Epithelial cell of proximal tubule (primary cell): ENCODE data around the gene SNRPD3. TPM values are rescaled to one million over a fixed set of nuclear protein-coding genes. Genes with fewer than 3 reads are reported as not detected.
A peak's percentile ranks its signal among the peaks of the same experiment; 100 is the strongest.
"Not testable (repeated sequence)": the region's sequence is repeated elsewhere in the genome, so short reads cannot be mapped to it uniquely, and the experiment has no call there.

Experiments used
- DNase-seq: peaks from one replicate; pipeline ENCODE4 v3.0.0-alpha.2; 2011; ENCODE audit warnings: low read depth
- H3K4me3 ChIP-seq: 2 replicates; pipeline ENCODE4 v1.5.1; 2011; ENCODE audit warnings: low read depth, mild to moderate bottlenecking, low read length
- total RNA-seq: library from RNA; depleted of rRNA; stranded (reverse); fragments of >200 nt; gene quantifications from 2 replicates; pipeline ENCODE4 v1.2.3, GENCODE V29; 2015
- TF ChIP-seq, protein P1 (sequence below): conservative IDR thresholded peaks from 2 replicates; pipeline ENCODE4 v1.5.1; 2012; ENCODE audit warnings: low read depth, mild to moderate bottlenecking, low read length

Gene SNRPD3
- total RNA-seq, 1 donor from 2014 or later: 256 TPM

DNA sequence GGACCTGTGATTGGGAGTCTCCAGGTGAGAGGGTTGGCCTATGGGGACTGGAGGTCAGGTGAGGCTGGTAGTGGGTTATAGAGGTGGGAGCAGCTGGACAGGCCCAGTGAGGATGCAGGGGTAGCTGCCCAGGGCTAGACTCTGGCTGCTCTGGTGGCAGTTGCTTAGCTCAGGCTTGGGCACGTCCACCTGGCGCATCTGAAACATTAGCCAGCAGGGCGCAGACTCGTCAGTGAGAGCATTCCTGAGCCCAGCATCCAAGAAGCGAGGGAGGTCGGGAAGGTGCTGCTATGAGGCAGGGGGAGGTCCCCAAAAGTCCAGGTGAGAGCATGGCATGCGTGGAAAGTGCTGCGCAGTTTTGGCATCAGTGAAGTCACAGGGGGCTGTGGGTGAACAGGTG lies 43.7 kb downstream of the SNRPD3 start:
- H3K4me3 ChIP-seq: no peak overlapping the region
- TF ChIP-seq, protein P1, sequence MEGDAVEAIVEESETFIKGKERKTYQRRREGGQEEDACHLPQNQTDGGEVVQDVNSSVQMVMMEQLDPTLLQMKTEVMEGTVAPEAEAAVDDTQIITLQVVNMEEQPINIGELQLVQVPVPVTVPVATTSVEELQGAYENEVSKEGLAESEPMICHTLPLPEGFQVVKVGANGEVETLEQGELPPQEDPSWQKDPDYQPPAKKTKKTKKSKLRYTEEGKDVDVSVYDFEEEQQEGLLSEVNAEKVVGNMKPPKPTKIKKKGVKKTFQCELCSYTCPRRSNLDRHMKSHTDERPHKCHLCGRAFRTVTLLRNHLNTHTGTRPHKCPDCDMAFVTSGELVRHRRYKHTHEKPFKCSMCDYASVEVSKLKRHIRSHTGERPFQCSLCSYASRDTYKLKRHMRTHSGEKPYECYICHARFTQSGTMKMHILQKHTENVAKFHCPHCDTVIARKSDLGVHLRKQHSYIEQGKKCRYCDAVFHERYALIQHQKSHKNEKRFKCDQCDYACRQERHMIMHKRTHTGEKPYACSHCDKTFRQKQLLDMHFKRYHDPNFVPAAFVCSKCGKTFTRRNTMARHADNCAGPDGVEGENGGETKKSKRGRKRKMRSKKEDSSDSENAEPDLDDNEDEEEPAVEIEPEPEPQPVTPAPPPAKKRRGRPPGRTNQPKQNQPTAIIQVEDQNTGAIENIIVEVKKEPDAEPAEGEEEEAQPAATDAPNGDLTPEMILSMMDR: no peak
- DNase-seq: no peak

DNA sequence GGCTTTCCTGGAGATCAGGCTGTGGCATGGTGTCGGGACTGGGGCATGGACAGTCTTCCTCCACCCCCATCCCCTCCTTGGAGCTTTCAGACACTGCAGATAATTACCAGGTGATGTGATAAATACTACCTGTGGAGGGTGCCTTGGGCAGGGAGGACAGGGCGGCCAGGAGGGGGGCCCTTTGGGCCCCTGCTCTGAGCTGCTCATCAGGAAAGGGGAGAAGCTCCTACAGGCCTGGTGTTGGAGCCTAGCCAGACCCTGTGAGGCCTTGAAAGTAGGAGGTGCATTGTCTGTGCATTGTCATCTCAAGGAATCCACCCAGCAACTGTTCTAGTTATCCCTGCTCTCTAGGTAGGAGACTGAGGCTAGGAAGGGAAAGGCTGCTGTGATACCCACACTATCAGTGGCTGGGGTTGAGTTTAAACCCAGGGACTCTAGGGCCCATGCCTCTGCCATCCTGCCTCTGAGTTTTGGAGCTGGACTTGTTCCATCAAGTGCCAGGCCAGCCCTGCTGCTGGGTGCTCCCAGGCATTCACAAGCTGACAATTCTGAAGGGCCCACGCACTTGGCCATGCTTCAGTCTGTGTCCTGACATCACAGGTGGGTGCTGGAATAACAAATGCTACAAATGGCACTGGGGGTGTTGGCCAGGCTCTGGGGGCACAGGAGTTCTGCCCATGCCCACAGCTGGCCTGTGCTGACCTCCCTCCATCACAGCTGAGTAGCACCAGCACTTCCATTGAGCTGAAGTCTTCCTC lies 44.3 kb downstream of the SNRPD3 start:
- H3K4me3 ChIP-seq, DNase-seq: not testable (repeated sequence)

DNA sequence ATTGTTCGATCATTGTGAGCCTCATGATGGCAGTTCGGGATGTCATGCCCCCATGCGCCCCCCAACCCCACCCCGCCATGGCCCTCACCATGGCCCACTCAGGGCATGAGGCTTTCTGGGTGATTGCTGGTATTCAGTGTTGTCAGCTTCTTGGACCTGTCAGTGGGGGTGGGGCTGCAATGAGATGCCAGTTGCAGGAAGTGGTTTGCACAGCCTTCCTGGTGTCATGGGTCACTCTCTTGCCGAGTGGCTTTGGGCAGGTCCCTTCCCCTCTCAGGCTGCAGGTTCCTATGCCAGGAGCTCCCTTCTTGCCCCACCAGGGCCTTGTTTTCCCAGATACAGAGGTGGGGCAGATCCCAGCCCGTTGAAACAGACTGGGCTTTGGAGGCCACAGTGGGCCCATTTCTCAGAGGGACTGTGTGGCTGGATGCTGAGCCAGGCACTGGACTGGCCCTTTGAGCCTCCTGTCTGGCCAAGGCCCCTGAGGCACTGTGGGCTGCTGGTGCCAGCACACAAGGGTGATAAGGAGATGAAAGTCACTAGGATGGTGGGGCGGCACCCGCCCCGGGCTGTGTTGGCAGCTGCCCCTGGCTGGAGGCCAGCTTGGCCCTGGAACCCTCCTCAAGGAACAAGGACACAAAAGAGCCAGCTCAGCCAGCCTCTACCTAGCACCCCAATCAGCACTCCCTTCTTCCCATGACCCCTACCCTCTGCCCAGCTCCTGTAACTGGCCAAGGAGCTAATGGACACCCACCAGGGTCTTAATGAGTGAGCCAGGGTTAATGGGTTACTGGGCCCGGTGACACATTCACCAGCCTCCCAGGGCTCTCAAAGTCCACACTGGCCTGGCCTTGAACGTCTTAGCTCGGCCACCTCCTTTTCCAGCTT lies 45.7 kb downstream of the SNRPD3 start:
- no peak overlapping the region for H3K4me3 ChIP-seq
- TF ChIP-seq, protein P1: no peak
- DNase-seq: no peak

DNA sequence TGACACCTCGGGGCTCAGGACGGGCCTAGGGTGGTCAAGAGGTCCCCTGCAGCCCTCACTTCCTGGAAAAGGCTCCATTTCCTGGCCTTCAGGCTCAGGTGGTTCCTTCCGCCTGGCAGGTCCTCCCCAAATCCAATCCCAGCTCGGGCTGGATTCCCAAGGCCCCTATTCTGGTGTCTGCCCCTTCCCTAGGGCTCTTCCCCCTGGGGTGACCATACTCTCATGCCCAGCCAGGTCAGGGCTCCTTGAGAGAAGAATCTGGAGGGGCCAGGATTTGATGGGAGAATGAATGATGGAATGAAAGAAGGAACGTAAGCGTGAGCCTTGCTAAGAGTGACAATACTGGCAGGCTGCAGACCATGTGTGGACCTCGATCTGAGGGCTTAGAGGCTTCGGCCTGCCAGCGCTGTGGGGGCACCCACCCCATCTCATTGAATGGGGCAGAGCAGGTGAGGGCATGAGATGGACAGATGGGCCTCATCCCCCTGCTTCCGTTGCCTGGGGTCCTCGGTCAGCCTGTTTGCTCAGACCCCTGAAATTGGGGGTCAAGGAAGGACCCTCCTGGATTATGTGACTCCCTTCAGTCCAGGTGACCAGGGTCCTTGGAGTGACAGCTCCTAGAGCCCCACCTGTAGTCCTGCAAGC lies 46.4 kb downstream of the SNRPD3 start:
- not testable (repeated sequence) for DNase-seq

DNA sequence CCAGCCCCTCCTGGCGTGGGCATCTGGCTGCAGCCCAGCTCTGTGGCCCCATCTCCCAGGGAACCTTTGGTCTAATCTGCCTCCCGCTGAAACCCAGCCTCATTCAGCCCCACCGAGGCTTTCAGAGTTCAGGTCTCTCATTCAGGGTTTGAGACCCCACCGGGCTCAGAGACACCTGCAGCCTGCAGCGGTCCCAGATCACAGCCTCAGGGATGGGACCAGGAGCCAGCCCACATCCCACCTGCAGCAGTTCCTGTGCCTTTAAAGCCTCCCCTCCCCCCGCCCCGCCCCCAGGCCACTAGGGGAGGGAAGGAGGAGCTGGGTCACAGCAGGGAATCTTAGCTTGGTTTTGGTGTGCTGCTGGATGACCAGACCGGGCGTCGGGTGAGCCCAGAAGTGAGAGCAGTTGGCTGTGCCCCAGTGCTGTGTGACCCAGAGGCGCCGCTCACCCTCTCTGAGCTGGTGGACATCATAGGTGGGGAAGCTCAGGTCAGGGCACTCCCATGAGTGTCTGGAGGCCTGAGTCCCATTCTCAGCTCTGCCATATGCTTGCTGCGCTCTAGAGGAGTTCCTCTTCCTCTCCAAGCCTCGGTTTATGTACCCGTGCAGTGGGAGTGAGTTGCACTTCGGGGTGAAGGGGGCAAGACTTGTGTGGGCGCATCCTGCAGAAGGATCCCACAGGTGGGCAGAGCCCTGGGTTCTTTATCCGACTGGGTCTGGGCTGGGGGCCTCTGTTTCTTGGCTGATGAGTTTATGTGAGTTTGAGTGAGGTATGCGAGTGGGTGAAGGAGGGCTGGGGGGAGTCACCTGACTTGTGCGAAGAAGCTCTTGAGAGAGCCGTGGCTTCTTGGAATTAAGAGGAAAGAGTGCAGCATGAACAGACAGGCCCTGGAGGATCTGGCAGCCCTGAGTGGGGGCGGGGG lies 47.3 kb downstream of the SNRPD3 start, which contains the start of gene GGT1:
TSS of gene GGT1 (plus strand) at position 347 of the 923 bp plus-strand sequence. CDS start 7,889 bp downstream, outside the sequence.
- H3K4me3 ChIP-seq: peak within 1 kb of the TSS; percentile 72
- DNase-seq: not testable (repeated sequence)

More for the DNA sequence above, 46.4 kb downstream of the SNRPD3 start:
- H3K4me3 ChIP-seq: not testable (repeated sequence)

DNA sequence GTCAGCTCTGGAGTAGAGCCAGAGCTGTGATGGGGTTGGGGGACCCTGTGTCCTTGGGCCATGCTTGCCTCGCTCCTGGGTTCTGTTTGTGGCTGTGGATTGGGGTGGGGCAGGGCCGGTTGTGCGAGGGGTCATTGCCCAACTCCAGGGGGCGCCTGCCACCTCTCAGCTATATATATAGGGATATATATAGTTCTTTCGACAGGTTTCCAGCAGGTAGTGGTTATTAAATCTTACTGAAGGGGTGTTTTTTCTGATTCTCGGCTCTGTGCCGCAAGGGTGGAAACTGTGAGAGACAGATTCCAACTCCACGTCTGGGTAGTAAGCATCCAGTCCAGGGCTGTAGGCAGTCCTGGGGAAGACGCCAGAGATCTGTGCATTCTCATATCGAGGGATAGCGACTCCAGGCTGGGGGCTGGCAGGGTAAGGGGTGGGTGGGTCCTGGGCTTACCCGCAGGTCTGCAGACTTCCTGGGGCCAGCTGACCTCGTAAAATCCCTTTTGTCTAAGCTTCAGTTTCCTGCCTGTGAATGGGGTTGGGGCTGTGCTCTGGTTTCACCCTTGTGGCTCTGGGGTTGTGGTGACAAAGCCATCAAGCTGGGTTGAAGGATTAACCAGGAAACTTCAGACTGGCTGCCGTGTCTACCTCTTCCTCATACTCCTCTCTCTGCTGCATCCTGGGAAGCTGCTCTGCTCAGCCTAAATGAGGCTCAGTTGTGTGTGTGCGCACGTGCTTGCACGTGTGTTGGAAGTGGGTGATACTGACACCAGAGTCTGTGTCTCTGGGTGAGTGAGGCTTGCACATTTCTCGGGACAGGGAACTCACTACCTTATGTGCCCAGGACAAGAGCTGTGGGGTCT lies 48.2 kb downstream of the SNRPD3 start:
- TF ChIP-seq, protein P1: peak; percentile 28

DNA sequence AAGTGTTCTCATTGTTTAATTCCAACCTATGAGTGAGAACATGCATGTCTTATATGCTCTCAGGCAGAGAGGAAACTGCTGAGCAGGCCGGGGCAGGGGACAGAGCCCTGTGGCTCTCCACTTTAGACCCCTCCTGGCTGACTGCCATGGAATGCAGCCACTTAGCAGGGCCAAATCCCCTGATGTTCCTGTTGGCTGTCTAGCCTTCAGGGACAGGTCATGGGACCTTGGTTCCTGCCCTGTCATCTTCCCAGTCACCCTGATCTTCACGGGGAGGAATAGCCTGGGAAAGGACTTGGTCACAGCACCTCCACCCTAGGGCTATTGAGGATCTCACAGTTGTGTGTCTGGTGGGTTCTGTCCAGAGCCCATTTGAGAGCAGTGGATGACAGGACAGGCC lies 50.5 kb downstream of the SNRPD3 start:
- DNase-seq, H3K4me3 ChIP-seq: not testable (repeated sequence)

More for the DNA sequence above, 48.2 kb downstream of the SNRPD3 start:
- DNase-seq: not testable (repeated sequence)
- peak overlapping the region; percentile 72 for H3K4me3 ChIP-seq

DNA sequence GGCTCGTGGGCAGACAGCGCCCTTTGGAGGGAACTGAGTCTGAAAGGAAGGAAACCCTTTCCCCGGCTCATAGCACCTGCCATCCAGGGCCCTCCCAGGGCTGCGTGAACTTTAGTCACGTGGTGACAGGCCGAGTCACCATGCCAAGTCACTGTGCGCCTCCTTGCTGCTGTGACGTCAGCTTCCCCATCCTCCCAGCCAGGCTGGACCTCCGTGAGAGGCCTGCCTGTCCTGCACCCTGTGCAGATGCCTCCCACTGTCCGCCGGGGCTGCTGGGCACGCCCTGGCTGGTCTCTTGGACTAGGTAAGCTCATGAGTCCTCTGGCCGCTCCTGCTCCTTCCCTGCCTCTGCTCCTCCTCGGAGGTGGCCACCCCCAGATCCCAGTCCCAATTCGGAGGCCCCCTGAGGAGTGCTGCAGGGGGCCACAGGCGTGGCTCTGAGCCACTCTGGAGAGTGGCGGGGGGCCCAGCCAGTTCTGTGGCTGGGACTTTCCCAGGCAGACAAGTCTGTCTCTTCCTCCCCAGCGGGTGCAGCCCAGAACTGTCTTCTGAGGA lies 51.7 kb downstream of the SNRPD3 start:
- H3K4me3 ChIP-seq: peak overlapping the region; percentile 38
- not testable (repeated sequence) for DNase-seq

DNA sequence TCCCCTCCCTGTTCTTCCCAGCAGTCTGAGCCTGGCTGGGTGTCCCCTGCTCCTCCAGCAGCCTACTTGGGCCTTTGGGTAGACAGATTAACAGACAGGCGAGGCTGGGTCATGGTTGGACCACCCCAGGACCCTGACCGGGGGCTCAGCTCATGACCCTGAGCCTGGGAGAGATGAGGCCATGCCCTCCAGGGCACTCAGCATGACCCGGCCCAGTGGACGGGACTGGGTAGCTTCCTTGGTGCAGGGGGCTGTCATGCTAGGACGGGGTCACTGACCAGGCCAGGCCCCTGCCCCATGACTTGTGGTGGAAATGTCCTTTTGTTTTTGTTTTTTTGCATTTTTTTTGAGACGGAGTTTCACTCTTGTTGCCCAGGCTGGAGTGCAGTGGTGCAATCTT lies 52.5 kb downstream of the SNRPD3 start:
- H3K4me3 ChIP-seq: peak overlapping the region; percentile 38
- not testable (repeated sequence) for DNase-seq

DNA sequence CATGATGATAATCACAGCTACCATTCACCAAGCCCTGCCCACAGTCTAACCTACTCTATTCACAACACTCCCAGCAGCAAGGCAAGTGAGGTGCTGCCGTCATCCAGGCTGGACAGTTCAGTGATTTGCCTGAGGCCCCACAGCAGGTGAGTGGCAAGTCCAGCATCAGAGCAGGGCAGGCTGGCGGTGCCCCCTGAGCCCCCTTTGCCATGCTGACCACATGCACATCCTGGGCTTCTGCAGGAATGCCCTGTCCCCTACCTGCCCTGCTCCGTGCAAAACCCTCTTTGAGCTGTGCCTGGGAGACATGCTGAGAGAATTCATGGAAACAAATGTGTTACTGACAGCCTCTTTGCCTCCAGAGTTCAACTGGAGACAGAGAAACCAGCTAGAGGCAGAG lies 54.1 kb downstream of the SNRPD3 start:
- not testable (repeated sequence) for H3K4me3 ChIP-seq, DNase-seq

DNA sequence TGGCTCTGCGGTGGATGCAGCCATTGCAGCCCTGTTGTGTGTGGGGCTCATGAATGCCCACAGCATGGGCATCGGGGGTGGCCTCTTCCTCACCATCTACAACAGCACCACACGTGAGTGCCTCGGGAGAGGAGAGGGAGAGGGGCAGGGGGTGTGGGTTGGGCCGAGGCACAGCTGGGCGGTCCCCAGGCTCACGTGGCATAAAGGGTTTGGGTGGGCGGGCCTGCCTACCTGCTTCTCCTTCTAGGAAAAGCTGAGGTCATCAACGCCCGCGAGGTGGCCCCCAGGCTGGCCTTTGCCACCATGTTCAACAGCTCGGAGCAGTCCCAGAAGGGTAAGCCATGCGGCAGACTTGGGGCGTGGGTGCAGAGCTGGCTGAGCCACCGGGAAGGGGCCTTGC lies 59.0 kb downstream of the SNRPD3 start:
- not testable (repeated sequence) for DNase-seq, H3K4me3 ChIP-seq
